ENCODE results near the gene PRR35.

- TF ChIP-seq, protein P1, sequence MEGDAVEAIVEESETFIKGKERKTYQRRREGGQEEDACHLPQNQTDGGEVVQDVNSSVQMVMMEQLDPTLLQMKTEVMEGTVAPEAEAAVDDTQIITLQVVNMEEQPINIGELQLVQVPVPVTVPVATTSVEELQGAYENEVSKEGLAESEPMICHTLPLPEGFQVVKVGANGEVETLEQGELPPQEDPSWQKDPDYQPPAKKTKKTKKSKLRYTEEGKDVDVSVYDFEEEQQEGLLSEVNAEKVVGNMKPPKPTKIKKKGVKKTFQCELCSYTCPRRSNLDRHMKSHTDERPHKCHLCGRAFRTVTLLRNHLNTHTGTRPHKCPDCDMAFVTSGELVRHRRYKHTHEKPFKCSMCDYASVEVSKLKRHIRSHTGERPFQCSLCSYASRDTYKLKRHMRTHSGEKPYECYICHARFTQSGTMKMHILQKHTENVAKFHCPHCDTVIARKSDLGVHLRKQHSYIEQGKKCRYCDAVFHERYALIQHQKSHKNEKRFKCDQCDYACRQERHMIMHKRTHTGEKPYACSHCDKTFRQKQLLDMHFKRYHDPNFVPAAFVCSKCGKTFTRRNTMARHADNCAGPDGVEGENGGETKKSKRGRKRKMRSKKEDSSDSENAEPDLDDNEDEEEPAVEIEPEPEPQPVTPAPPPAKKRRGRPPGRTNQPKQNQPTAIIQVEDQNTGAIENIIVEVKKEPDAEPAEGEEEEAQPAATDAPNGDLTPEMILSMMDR (IDR thresholded peaks at IDR 0.05) = no peak
- TF ChIP-seq EP300 (IDR thresholded peaks at IDR 0.05) = no peak
Measured at GRCh38 chr16:525520-526180, 34.5 kb upstream of the PRR35 start.

Data from sigmoid colon (tissue), 4 donors.